SK-N-SH (cell line): ENCODE data around the gene TCEA2. TPM values are rescaled to one million over a fixed set of nuclear protein-coding genes. Genes with fewer than 3 reads are reported as not detected.

ENCODE experiments used
- CTCF ChIA-PET: fragments of 300-600, 350-600 bp; formaldehyde crosslinking; extraction: SDS; loops from one replicate; lab custom pipeline; 2021; lab: Yijun Ruan, JAX
- POLR2A ChIA-PET: fragments of 350-600 bp; sonication (Branson Sonifier 250); formaldehyde crosslinking; extraction: SDS; loops from one replicate; lab custom pipeline; 2020; ENCODE audit warnings: antibody characterized with exemption, inconsistent platforms; lab: Yijun Ruan, JAX
- DNase-seq: peaks from one replicate; pipeline ENCODE4 v3.0.0; 2012
- H2AFZ ChIP-seq: fragments of 200-600 bp; sonication (generic); 2 replicates; pipeline ENCODE4 v1.8.1; 2016; ENCODE audit warnings: antibody characterized with exemption, mild to moderate bottlenecking, low read depth
- H3F3A ChIP-seq: fragments of 200-600 bp; sonication (generic); replicated peaks from 2 replicates; pipeline ENCODE3; 2016; ENCODE audit warnings: antibody characterized with exemption, mild to moderate bottlenecking; ENCODE audit not compliant: insufficient read depth
- H3K27ac ChIP-seq, 2 experiments: fragments of 200-500 bp in 1 of 2; fragments of 200-600 bp in 1 of 2; sonication (Bioruptor generic) in 1 of 2; sonication (generic), shearing (Covaris generic) in 1 of 2; 2 replicates each; pipeline versions ENCODE4 v1.5.1 to v1.6.1; 2014 to 2016; ENCODE audit warnings: low read depth in 2 of 2, inconsistent platforms in 1 of 2, low read length in 1 of 2, mild to moderate bottlenecking in 1 of 2, mixed read lengths in 1 of 2
- H3K27me3 ChIP-seq: fragments of 200-600 bp; sonication (generic), shearing (Covaris generic); 2 replicates; pipeline ENCODE4 v1.6.1; 2016; ENCODE audit warnings: mixed run types; ENCODE audit not compliant: insufficient read depth
- H3K36me3 ChIP-seq, 2 experiments: fragments of 200-500 bp in 1 of 2; fragments of 200-600 bp in 1 of 2; sonication (Bioruptor generic) in 1 of 2; sonication (generic) in 1 of 2; replicated peaks in 1 of 2; 2 replicates each; pipeline versions ENCODE3 to v1.5.1; 2014 to 2016; ENCODE audit warnings: low read length in 1 of 2, mild to moderate bottlenecking in 1 of 2; ENCODE audit not compliant: insufficient read depth in 2 of 2, control insufficient read depth in 1 of 2
- H3K4me1 ChIP-seq, 2 experiments: fragments of 200-500 bp in 1 of 2; fragments of 200-600 bp in 1 of 2; sonication (Bioruptor generic) in 1 of 2; sonication (generic), shearing (Covaris generic) in 1 of 2; 2 replicates each; pipeline versions ENCODE4 v1.5.1 to v1.6.1; 2014 to 2016; ENCODE audit warnings: low read depth in 1 of 2, low read length in 1 of 2, mixed run types in 1 of 2; ENCODE audit not compliant: insufficient read depth in 2 of 2, control insufficient read depth in 1 of 2
- H3K4me2 ChIP-seq: fragments of 200-600 bp; sonication (generic), shearing (Covaris generic); 2 replicates; pipeline ENCODE4 v1.6.1; 2017; ENCODE audit warnings: mixed run types
- H3K4me3 ChIP-seq, 2 experiments: fragments of 200-500 bp in 1 of 2; fragments of 200-600 bp in 1 of 2; sonication (Bioruptor generic) in 1 of 2; sonication (generic), shearing (Covaris generic) in 1 of 2; 2 replicates each; pipeline versions ENCODE4 v1.5.1 to v1.8.1; 2014 to 2016; ENCODE audit warnings: low read depth in 2 of 2, inconsistent platforms in 1 of 2, low read length in 1 of 2, mild to moderate bottlenecking in 1 of 2, mixed read lengths in 1 of 2, moderate library complexity in 1 of 2
- H3K79me2 ChIP-seq: fragments of 200-600 bp; sonication (generic); 2 replicates; pipeline ENCODE4 v1.8.1; 2017; ENCODE audit warnings: mild to moderate bottlenecking; ENCODE audit not compliant: insufficient read depth
- H3K9ac ChIP-seq: fragments of 200-600 bp; sonication (generic); 2 replicates; pipeline ENCODE4 v1.6.1; 2017; ENCODE audit warnings: mixed run types
- H3K9me2 ChIP-seq: fragments of 200-600 bp; sonication (generic); 2 replicates; pipeline ENCODE4 v1.6.1; 2017; ENCODE audit warnings: mixed run types
- H3K9me3 ChIP-seq: fragments of 200-600 bp; sonication (generic); 2 replicates; pipeline ENCODE4 v1.6.1; 2017; ENCODE audit warnings: mixed run types, mild to moderate bottlenecking, moderate library complexity
- H4K20me1 ChIP-seq: fragments of 200-600 bp; sonication (generic); 2 replicates; pipeline ENCODE4 v1.6.1; 2017; ENCODE audit warnings: mild to moderate bottlenecking, mixed run types; ENCODE audit not compliant: insufficient read depth
- ELF1 ChIP-seq: IDR thresholded peaks from 2 replicates; pipeline ENCODE4 v1.4.0; 2012
- EP300 ChIP-seq, 2 experiments: IDR thresholded peaks; 2 replicates each; pipeline versions ENCODE4 v1.4.0 to v1.6.1; 2012; ENCODE audit warnings: borderline replicate concordance in 1 of 2, low read depth in 1 of 2, low read length in 1 of 2
- FOSL2 ChIP-seq: IDR thresholded peaks from 2 replicates; pipeline ENCODE4 v1.4.0; 2012; ENCODE audit warnings: low read depth, mild to moderate bottlenecking, moderate library complexity, borderline replicate concordance
- FOXM1 ChIP-seq: IDR thresholded peaks from 2 replicates; pipeline ENCODE4 v1.4.0; 2012; ENCODE audit warnings: low read depth, mild to moderate bottlenecking
- GABPA ChIP-seq: IDR thresholded peaks from 2 replicates; pipeline ENCODE4 v1.4.0; 2012; ENCODE audit warnings: low read depth, mild to moderate bottlenecking
- MEF2A ChIP-seq: IDR thresholded peaks from 2 replicates; pipeline ENCODE4 v1.4.0; 2012; ENCODE audit warnings: low read depth, borderline replicate concordance
- NFIC ChIP-seq: IDR thresholded peaks from 2 replicates; pipeline ENCODE4 v1.4.0; 2012; ENCODE audit warnings: borderline replicate concordance
- NRF1 ChIP-seq: IDR thresholded peaks from 2 replicates; pipeline ENCODE4 v1.6.1; 2012; ENCODE audit warnings: low read depth, mild to moderate bottlenecking, low read length
- RAD21 ChIP-seq: IDR thresholded peaks from 2 replicates; pipeline ENCODE4 v1.6.1; 2012; ENCODE audit warnings: mild to moderate bottlenecking, low read length
- RFX5 ChIP-seq: IDR thresholded peaks from 2 replicates; pipeline ENCODE4 v1.6.1; 2012; ENCODE audit warnings: mild to moderate bottlenecking, improper control_type of control experiment, low read length
- RXRA ChIP-seq: IDR thresholded peaks from 2 replicates; pipeline ENCODE4 v1.4.0; 2012; ENCODE audit warnings: low read depth, mild to moderate bottlenecking, borderline replicate concordance
- SMC3 ChIP-seq: IDR thresholded peaks from 2 replicates; pipeline ENCODE4 v1.6.1; 2012; ENCODE audit warnings: low read depth, low read length, improper control_type of control experiment
- TCF12 ChIP-seq: IDR thresholded peaks from 2 replicates; pipeline ENCODE4 v1.4.0; 2012
- YY1 ChIP-seq: IDR thresholded peaks from 2 replicates; pipeline ENCODE4 v1.4.0; 2012; ENCODE audit warnings: low read depth, mild to moderate bottlenecking
- WGBS: methylation state at CpG from one replicate; pipeline ENCODE4 v1.1.6; 2017; ENCODE audit warnings: low lambda C conversion rate; 5-methylcytosine and 5-hydroxymethylcytosine counted together
- polyA plus RNA-seq, 3 experiments: library from polyadenylated mRNA; depleted of rRNA; stranded (reverse); fragments of >200 nt; gene quantifications; 2 replicates each; pipeline ENCODE4 v1.2.3, GENCODE V29; 2012
- TF ChIP-seq, protein P1 (sequence below): fragments of 150-350 bp; IDR thresholded peaks from 2 replicates; pipeline ENCODE4 v1.6.1; 2016; ENCODE audit warnings: mild to moderate bottlenecking, low read depth, low read length
- TF ChIP-seq, protein P2 (sequence below): fragments of 200-600 bp; sonication (generic); IDR thresholded peaks from 2 replicates; pipeline ENCODE4 v1.6.1; 2017; ENCODE audit warnings: antibody characterized with exemption, mild to moderate bottlenecking, moderate library complexity
- TF ChIP-seq, protein P3 (sequence below): IDR thresholded peaks from 2 replicates; pipeline ENCODE4 v1.6.1; 2012; ENCODE audit warnings: mild to moderate bottlenecking, low read depth, low read length, moderate library complexity

Gene TCEA2
- polyA plus RNA-seq, 1 of the 3 experiments (the other 2 are of a cell fraction) = 98.9 TPM

DNA sequence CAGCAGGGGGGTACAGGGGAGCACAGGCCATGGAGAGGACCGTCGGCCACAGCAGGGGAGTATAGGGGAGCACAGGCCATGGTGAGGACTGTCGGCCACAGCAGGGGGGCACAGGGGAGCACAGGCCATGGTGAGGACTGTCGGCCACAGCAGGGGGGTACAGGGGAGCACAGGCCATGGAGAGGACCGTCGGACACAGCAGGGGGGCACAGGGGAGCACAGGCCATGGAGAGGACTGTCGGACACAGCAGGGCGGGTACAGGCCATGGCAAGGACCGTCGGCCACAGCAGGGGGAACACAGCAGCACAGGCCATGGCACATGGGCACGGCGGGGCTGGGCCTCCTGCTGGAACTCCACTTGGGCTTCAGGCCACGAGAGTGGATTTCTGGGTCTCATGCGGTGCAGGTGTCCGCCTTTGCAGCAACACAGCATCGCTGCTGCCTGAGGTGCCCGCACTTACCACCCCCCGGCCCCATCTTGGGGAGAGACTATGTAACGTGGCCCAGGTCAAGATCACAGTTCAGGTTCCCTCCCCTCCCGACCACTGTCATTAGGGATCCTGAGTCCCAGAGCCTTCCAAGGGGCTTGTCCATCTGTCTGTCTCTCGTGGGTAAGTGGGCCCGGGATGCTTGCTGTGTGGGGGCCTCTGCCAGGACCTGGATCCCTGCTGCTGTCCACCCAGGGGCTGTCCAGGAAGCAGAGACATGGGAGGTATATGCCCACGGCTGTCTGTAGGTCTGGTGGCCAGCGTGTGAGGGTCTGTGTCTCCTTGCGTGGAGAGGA is 41.9 kb downstream of the TCEA2 start:
- Histone ChIP-seq H3F3A (no peaks in the 10 kb centered on the region), H3K79me2 (no peaks in the 10 kb centered on the region), H3K36me3 (no peaks in the 10 kb centered on the region), H3K9me2 (no peaks in the 10 kb centered on the region), H3K9me3 (no peaks in the 10 kb centered on the region), H3K27me3 (no peaks in the 10 kb centered on the region; the same call in 1 of the 2 replicates), H3K9ac (no peak overlapping the region), H3K27ac (no peak overlapping the region), H4K20me1 (no peaks in the 10 kb centered on the region), H3K4me1 (peaks cover 0 to 4% of the 10 kb centered on the region in 2 experiments; a peak in 1 of 4 replicates), H2AFZ (no peak overlapping the region), H3K4me2 (no peak overlapping the region), H3K4me3 (no peak overlapping the region)
- TF ChIP-seq, protein P1, sequence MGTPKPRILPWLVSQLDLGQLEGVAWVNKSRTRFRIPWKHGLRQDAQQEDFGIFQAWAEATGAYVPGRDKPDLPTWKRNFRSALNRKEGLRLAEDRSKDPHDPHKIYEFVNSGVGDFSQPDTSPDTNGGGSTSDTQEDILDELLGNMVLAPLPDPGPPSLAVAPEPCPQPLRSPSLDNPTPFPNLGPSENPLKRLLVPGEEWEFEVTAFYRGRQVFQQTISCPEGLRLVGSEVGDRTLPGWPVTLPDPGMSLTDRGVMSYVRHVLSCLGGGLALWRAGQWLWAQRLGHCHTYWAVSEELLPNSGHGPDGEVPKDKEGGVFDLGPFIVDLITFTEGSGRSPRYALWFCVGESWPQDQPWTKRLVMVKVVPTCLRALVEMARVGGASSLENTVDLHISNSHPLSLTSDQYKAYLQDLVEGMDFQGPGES = no peak
- TF ChIP-seq YY1 (no peak), RFX5 (no peak), EP300 (IDR thresholded peaks at IDR 0.05; ENCODE audit: borderline replicate concordance in 1 of 2, low read depth in 1 of 2, low read length in 1 of 2) (no peak), RXRA (no peak), GABPA (no peak), FOXM1 (no peak), TCF12 (no peak), FOSL2 (no peak), SMC3 (no peak), ELF1 (no peak), NRF1 (no peak), NFIC (no peak), RAD21 (no peak), MEF2A (no peak)
- TF ChIP-seq, protein P2, sequence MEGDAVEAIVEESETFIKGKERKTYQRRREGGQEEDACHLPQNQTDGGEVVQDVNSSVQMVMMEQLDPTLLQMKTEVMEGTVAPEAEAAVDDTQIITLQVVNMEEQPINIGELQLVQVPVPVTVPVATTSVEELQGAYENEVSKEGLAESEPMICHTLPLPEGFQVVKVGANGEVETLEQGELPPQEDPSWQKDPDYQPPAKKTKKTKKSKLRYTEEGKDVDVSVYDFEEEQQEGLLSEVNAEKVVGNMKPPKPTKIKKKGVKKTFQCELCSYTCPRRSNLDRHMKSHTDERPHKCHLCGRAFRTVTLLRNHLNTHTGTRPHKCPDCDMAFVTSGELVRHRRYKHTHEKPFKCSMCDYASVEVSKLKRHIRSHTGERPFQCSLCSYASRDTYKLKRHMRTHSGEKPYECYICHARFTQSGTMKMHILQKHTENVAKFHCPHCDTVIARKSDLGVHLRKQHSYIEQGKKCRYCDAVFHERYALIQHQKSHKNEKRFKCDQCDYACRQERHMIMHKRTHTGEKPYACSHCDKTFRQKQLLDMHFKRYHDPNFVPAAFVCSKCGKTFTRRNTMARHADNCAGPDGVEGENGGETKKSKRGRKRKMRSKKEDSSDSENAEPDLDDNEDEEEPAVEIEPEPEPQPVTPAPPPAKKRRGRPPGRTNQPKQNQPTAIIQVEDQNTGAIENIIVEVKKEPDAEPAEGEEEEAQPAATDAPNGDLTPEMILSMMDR = no peak
- TF ChIP-seq, protein P3, sequence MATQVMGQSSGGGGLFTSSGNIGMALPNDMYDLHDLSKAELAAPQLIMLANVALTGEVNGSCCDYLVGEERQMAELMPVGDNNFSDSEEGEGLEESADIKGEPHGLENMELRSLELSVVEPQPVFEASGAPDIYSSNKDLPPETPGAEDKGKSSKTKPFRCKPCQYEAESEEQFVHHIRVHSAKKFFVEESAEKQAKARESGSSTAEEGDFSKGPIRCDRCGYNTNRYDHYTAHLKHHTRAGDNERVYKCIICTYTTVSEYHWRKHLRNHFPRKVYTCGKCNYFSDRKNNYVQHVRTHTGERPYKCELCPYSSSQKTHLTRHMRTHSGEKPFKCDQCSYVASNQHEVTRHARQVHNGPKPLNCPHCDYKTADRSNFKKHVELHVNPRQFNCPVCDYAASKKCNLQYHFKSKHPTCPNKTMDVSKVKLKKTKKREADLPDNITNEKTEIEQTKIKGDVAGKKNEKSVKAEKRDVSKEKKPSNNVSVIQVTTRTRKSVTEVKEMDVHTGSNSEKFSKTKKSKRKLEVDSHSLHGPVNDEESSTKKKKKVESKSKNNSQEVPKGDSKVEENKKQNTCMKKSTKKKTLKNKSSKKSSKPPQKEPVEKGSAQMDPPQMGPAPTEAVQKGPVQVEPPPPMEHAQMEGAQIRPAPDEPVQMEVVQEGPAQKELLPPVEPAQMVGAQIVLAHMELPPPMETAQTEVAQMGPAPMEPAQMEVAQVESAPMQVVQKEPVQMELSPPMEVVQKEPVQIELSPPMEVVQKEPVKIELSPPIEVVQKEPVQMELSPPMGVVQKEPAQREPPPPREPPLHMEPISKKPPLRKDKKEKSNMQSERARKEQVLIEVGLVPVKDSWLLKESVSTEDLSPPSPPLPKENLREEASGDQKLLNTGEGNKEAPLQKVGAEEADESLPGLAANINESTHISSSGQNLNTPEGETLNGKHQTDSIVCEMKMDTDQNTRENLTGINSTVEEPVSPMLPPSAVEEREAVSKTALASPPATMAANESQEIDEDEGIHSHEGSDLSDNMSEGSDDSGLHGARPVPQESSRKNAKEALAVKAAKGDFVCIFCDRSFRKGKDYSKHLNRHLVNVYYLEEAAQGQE = no peak
- DNase-seq = no peak
- CTCF ChIA-PET = interaction anchor here (1.2 kb wide), 1 partner anchor 125 kb away, joined by 3 read pairs; the partner anchor contains the start of gene PRPF6
- WGBS = 80% methylated on average over 14 of the region's 25 CpGs
- POLR2A ChIA-PET = no interaction called here
